ENCODE data around the gene LAPTM4A.

LAPTM4A gene

DNA sequence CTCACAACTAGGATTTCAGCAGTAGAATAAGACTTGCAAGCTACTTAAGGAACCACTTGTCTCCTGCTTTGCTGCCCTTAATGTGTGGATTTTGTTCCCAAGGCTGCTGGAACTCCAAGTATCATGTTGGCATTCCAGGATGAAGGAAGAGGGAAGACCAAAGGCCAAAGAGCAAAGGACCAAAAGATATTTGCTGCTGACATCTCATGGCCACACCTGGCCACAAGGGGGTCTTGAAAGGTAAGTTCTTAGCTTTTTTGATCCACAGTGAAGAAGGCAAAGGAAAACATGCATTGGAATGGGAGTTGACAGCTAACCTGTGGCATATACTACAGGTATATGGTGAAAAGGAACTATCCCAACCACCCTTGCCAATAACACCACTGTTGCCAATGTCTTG lies 35.1 kb downstream of the LAPTM4A start:
- DNase-seq: no peak

DNA sequence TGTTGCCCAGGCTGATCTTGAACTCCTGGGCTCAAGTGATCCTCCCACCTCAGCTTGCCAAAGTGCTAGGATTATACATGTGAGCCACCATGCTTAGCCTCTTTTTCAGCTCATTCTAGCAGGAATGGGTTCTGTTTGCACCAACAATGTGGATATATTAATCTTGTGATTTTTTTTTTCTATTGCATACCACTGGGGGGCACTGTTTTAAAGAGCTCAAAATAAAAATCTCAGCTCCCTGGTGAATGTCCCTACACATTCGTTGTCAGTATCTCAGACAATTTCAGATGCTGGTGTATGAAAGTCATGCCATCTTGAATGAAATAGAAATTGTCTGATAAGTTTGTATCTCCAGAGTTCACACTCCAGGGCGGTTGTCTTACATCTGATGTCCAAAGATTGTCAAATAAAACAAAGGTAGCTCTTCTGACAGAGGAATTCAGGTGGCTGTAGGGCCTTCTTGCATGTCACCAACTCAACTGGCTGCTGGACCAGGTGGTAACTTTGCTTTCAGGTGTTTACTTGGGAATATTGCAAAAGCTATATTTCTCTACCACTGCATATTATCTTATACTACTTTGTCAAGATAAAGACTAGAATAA lies 35.8 kb downstream of the LAPTM4A start:
- DNase-seq: peak; percentile 56 to 71 (median 58)

DNA sequence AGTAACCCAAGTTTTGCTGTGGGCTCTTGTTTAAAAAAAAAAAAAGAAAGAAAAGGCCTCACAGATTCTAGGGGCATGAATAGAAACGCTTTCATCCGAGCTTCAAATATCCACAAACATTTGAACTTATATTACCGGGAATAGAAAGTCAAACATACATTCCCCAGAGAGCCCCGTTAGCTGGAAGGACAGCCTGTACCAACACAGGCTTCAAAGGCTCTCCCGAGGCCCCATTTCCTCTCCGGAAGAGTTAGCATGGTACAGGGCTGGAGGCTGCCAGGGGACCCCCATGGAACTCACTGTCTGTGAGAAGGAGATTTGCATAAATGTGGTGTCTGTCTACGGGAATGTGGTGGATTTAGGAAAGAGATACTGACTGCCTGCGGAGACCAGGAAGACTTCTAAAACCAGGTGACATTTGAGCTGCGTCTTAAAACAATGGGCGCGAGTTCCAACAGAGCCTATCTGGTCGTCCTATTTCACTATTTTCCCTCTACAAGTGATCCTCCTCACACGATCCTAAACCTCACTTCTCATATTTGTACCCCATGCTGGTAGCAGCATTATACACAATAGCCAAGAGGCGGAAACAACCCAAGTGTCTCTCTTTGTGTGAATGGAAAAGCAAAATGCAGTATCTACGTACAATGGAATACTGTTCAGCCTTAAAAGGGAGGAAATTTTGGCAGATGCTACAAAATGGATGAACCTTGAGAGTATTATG lies 38.1 kb downstream of the LAPTM4A start:
- no peak for DNase-seq

GRCh38 chr2:20012282-20013125 lies 38.9 kb downstream of the LAPTM4A start, which contains the start of gene MATN3:
TSS of gene MATN3 (minus strand) at chr2:20012668. CDS start at chr2:20012631, 37 bp downstream.
- DNase-seq: peak in 2 of 3 donors; percentile 41 to 62

DNA sequence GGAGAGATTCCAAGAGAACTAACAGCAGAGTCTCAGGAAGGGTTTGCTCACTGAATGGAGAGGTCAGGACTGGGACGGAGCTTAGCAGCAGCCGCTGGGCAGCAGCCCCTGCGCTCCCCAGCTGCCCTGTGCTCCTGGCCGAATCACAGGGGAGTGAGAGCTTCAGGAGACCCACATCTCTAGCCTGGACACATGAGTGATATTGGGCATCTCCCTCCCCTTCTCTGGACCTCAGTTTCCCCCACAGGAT lies 39.5 kb downstream of the LAPTM4A start:
- DNase-seq: no peak

DNA sequence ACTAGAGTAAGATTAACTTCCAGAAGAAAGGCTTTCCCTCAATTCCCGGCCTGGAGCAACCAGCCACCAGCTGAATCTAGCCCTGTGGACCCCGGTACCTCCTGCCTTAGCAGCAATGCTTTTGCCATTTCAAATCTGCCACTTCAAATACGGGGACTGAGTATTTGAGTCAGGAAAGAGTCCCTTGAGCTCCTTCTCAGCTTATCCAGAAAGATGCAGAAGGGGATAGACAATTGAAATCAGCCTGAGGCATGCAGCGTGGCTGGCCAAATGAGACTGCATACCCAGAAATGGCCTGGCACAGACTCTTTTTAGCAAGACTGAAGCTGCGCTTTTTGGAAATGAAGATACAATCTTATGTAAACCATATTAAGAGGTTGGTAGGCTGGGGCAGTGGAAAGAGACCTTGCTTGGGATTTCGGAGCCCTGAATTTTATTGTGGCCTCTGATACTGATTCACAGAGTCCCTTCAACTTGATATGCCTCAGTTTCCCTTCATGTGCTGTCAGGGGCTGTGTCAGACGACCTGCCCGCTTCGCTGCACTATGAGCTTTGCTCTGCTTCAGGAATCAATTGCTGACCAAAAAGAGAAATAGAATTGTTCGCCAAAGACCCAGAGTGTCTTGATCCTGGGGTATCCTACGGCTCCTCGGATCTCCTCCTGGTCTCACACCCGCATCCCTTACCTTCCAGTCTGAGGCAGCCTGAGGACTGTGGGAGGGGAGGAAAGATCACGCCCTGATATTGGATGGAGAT lies 40.0 kb downstream of the LAPTM4A start:
- DNase-seq: no peak

GRCh38 chr2:20008703-20009102 lies 42.7 kb downstream of the LAPTM4A start:
- no peak for DNase-seq

DNA sequence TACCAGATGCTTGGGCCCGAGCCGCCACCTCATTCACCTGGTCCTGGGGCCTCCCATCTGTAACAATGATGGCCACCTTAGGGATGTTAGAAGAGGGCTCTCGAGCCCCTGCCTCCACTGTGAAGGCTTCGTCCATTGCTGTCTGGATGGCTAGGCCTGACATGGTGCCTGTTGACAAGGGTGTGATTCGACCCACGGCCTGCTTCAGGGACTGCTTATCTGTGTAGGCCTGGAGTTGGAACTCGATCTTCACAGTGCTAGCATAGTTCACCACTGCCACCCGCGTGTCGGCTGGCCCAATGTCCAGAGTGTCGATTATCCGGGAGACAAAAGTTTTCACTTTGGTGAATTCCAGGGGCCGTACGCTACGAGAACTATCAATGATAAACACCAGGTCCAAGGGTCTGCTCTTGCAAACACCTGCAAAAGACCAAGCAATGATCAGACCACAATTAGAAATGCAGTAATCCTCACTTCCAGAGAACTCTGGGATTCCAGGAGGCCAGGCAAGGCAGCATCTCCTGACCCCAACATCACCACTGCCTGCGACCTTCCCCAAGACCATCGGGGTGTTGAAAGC lies 45.4 kb downstream of the LAPTM4A start:
- DNase-seq: no peak

DNA sequence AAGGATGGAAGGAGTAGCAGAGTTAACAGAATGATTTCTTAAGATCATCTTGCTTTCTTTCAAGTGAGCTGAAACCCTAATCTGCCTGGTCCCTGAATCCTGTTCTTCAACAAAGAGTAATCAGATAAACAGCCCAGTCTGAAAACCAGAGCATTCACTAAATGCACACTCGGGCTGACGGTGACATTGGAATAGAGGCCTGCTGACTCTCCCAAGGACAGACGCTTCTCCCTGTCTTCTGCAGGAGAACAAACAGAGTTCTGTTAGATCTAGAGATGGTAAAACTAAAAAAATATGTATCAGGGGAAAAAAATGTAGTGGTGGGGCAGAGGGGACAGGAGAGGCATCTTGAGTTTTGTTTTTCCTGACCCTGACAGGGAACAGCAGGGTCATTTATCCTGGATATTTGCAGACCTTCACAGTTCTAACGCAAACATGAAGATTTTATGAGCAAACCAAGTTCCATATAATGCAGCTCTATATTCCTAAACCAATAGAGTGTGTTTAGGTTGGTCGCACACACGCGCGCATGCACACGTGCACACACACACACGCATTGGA lies 46.3 kb downstream of the LAPTM4A start:
- no peak for DNase-seq

DNA sequence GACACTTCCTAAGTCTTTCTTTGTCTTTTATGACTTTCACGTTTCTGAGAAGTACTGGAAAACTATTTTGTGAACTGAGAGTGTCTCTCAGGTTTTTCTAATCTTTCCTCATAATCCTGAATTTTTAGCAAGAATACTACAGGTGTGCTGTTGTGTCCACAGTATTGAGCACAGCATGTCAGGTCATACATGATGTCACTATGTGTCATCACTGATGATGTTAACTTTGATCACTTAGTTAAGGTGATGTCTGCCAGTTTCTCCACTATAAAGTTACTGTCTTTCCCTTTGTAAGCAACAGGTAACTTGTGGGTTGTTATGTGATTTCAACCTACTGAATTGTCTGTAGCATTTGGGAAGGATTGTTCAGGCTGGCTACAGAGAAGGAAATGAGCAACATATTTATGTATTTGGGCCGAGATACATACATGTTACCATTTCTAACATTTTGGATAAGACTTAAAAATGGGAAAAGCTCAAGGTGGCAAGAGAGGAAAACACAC lies 50.0 kb downstream of the LAPTM4A start:
- no peak for DNase-seq

DNA sequence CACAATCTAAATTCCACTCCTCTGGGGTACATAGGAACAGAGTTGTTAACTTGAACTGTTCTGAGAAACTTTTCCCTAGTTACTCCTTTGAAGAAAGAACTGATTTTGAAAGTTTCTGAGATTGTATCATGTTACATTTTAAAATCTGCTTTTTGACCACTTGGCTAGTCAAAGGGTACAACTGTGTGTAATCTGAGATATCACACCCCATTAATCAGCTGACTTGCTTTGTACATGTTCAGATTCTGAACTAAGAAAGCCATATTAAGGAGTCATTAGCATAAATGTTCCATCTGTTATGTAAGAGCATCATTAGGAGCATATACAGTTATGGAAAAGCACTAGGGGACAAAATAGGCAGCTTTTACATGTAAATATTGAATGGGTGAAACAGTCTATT lies 57.7 kb downstream of the LAPTM4A start:
- DNase-seq: no peak

DNA sequence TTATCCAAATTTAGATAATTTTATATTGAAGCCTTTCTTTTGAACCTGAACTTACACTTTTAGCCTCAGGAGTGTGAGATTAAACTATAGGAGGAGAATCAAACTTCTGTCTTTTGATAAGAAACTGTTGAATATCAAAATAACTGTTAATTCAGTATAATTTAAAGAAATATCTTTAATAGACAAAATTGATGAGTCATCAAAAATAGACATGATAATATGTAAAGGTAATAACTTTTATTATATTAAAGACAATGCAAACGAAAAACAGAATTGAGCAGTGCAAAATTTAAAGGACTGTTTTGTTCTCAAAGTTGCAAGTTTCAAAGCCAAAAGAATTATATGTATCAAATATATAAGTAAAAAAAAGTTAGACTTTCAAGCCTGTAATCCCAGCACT lies 59.5 kb downstream of the LAPTM4A start:
- no peak for DNase-seq

GRCh38 chr2:19990416-19990728 lies 61.1 kb downstream of the LAPTM4A start:
- DNase-seq: no peak

DNA sequence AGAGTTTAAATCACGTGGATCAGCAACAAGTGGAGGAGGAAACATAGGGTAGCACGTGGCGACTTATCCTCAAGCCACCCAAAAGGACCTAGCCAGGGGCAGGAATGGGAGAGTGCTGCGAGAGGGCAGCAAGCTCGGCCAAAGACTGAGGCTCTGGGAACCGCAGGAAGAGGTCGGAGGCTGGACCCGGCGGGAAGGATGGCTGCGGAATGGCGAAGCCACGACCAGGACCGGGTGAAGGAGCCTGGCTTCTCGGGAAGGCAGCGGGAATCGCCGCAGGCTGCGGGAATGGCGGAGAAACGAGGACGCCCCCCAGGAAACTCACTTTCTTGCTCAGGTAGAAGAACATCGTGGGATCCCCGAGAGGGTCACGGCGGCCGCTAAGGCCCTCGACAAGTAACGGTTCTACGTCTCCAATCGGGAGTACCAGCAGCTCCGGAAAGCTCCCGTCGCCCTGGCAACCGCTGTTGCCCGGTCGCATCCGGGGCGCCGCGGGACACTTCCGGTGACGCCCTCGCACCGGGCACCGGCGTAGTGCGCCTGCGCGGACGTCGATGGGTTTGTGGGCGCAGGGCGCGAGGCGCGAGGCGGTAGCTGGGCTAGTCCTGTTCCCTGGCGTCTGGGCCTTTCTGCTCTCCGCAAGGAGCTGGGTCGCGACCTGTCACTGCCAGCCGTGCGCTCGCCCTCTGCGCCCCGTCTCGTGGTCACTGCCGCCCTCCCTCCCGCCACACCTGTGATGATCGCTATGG lies 61.6 kb downstream of the LAPTM4A start, which contains the start of gene WDR35:
TSS of gene WDR35 (minus strand) at position 439 of the 749 bp plus-strand sequence. CDS start at position 349, 90 bp downstream.
- DNase-seq: peak; percentile 93 to 97 (median 96)

DNA sequence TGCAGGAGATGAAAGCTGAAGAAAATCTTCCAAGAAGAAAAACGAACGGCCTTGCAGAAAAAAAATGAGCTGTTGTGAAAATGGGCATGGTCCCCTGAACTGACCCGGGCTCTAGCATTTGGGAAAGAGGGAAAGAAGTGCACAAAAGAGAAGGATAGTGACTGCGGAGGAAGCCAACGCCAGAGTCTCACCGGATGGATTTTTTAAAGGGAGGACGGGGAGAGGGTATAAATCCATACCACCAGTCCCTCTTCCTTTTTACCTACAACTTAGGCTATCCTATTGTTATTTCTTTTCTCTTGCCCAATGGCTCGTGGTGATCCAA lies 62.1 kb downstream of the LAPTM4A start:
- no peak for DNase-seq

GRCh38 chr2:19988600-19988999 lies 62.8 kb downstream of the LAPTM4A start:
- DNase-seq: no peak

DNA sequence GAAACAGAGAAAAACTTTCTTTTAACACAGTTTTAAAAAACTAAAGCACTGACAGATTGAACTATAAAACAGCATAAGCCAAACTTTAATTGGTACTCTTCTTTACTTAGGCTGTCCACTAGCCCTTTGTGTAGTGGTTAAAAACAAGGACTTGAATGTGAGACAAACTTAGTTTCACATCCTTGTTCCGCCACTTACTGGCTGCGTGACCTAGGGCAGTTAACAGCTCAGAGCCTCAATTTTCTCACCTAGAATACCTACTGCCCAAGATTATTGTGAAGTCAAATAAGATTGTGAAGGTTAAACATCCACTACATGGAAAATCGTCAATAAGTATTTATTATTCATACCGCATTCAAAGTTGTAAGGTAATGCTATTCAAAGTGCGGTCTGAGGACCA lies 63.5 kb downstream of the LAPTM4A start:
- DNase-seq: peak in 1 of 3 donors; percentile 15

Measured in suppressor macrophage treated with lipopolysaccharide for 1 hour (primary cell).